H9 (cell line): ENCODE data around the gene ZC3H12C. TPM values are rescaled to one million over a fixed set of nuclear protein-coding genes. Genes with fewer than 3 reads are reported as not detected.

Source experiments
- DNase-seq: peaks from one replicate; pipeline ENCODE4 v3.0.0-alpha.2; 2017
- H2AFZ ChIP-seq: one replicate; pipeline ENCODE4 v1.6.1; 2013; ENCODE audit warnings: mild to moderate bottlenecking, low read length, control low read depth, moderate library complexity
- H2AK5ac ChIP-seq: 2 replicates; pipeline ENCODE4 v1.6.1; 2013; ENCODE audit warnings: low read length, control low read depth, mixed read lengths; ENCODE audit not compliant: insufficient read length
- H2BK120ac ChIP-seq: one replicate; pipeline ENCODE4 v1.6.1; 2013; ENCODE audit warnings: low read depth, mild to moderate bottlenecking, low read length, control low read depth, inconsistent platforms; ENCODE audit not compliant: poor library complexity, severe bottlenecking
- H2BK12ac ChIP-seq: 2 replicates; pipeline ENCODE4 v1.6.1; 2013; ENCODE audit warnings: low read length, control low read depth, mixed read lengths, low read depth; ENCODE audit not compliant: insufficient read length
- H2BK15ac ChIP-seq: 2 replicates; pipeline ENCODE4 v1.6.1; 2013; ENCODE audit warnings: low read depth, low read length, control low read depth
- H2BK20ac ChIP-seq: one replicate; pipeline ENCODE4 v1.6.1; 2013; ENCODE audit warnings: low read depth, mild to moderate bottlenecking, low read length, control low read depth, inconsistent platforms; ENCODE audit not compliant: poor library complexity, severe bottlenecking
- H2BK5ac ChIP-seq: 2 replicates; pipeline ENCODE4 v1.6.1; 2013; ENCODE audit warnings: low read length, control low read depth, mixed read lengths; ENCODE audit not compliant: insufficient read length
- H3K14ac ChIP-seq: 2 replicates; pipeline ENCODE4 v1.6.1; 2013; ENCODE audit warnings: low read length, control low read depth; ENCODE audit not compliant: insufficient read depth
- H3K18ac ChIP-seq: 2 replicates; pipeline ENCODE4 v1.6.1; 2013; ENCODE audit warnings: low read depth, mild to moderate bottlenecking, mixed read lengths, low read length, control low read depth; ENCODE audit not compliant: insufficient read length
- H3K23ac ChIP-seq: 2 replicates; pipeline ENCODE4 v1.6.1; 2013; ENCODE audit warnings: low read length, control low read depth, mixed read lengths, low read depth; ENCODE audit not compliant: insufficient read length
- H3K23me2 ChIP-seq: 2 replicates; pipeline ENCODE4 v1.6.1; 2013; ENCODE audit warnings: low read depth, mild to moderate bottlenecking, mixed read lengths, low read length, control low read depth; ENCODE audit not compliant: insufficient read length, poor library complexity, severe bottlenecking
- H3K27ac ChIP-seq: 2 replicates; pipeline ENCODE4 v1.5.1; 2013; ENCODE audit warnings: low read length, control low read depth, mixed read lengths, low read depth; ENCODE audit not compliant: insufficient read length
- H3K27me3 ChIP-seq: 2 replicates; pipeline ENCODE4 v1.6.1; 2013; ENCODE audit warnings: low read length, control low read depth, inconsistent platforms; ENCODE audit not compliant: insufficient read depth
- H3K4ac ChIP-seq: 2 replicates; pipeline ENCODE4 v1.6.1; 2013; ENCODE audit warnings: low read depth, mild to moderate bottlenecking, control low read depth, inconsistent platforms, low read length, moderate library complexity
- H3K4me1 ChIP-seq: 2 replicates; pipeline ENCODE4 v1.6.1; 2013; ENCODE audit warnings: low read length, control low read depth, inconsistent platforms; ENCODE audit not compliant: insufficient read depth
- H3K4me2 ChIP-seq: 2 replicates; pipeline ENCODE4 v1.6.1; 2013; ENCODE audit warnings: low read length, control low read depth, mixed read lengths; ENCODE audit not compliant: insufficient read length, insufficient read depth
- H3K56ac ChIP-seq: 2 replicates; pipeline ENCODE4 v1.6.1; 2013; ENCODE audit warnings: low read depth, mild to moderate bottlenecking, mixed read lengths, low read length, control low read depth; ENCODE audit not compliant: insufficient read length
- H3K79me1 ChIP-seq: 2 replicates; pipeline ENCODE4 v1.6.1; 2013; ENCODE audit warnings: low read depth, mild to moderate bottlenecking, moderate library complexity, low read length, control low read depth, inconsistent platforms; ENCODE audit not compliant: insufficient read depth, poor library complexity, severe bottlenecking
- H3K79me2 ChIP-seq: 2 replicates; pipeline ENCODE4 v1.6.1; 2013; ENCODE audit warnings: low read length, control low read depth, inconsistent platforms; ENCODE audit not compliant: insufficient read depth
- H3K9ac ChIP-seq: 2 replicates; pipeline ENCODE4 v1.6.1; 2013; ENCODE audit warnings: low read length, control low read depth, mixed read lengths; ENCODE audit not compliant: insufficient read length; ENCODE audit errors: extremely low read depth
- H3K9me3 ChIP-seq: one replicate; pipeline ENCODE4 v1.6.1; 2013; ENCODE audit warnings: low read depth, low read length, inconsistent platforms; ENCODE audit not compliant: control insufficient read depth
- H3T11ph ChIP-seq: one replicate; pipeline ENCODE4 v1.6.1; 2013; ENCODE audit warnings: mild to moderate bottlenecking, low read length, control low read depth, inconsistent platforms
- H4K20me1 ChIP-seq: one replicate; pipeline ENCODE4 v1.6.1; 2013; ENCODE audit not compliant: control insufficient read depth, insufficient read length, insufficient read depth
- H4K5ac ChIP-seq: 2 replicates; pipeline ENCODE4 v1.6.1; 2013; ENCODE audit warnings: low read depth, mild to moderate bottlenecking, mixed read lengths, low read length, control low read depth; ENCODE audit not compliant: insufficient read length
- H4K8ac ChIP-seq: replicated peaks from 2 replicates; pipeline ENCODE4 v1.6.1; 2013; ENCODE audit warnings: low read length, control low read depth, mixed read lengths, low read depth; ENCODE audit not compliant: insufficient read length
- H4K91ac ChIP-seq: 2 replicates; pipeline ENCODE4 v1.6.1; 2013; ENCODE audit warnings: low read depth, mild to moderate bottlenecking, moderate library complexity, mixed read lengths, low read length, control low read depth; ENCODE audit not compliant: insufficient read length
- H3K27ac Mint-ChIP-seq, 3 experiments: 2 replicates in 2 of 3; 3 replicates in 1 of 3; pipeline ENCODE4 v1.8.0; 2020 to 2021; ENCODE audit warnings: mixed read lengths in 3 of 3, mild to moderate bottlenecking in 1 of 3, moderate library complexity in 1 of 3
- H3K27me3 Mint-ChIP-seq: 2 replicates; pipeline ENCODE4 v1.8.0; 2021; ENCODE audit warnings: low read depth, mild to moderate bottlenecking, moderate library complexity, mixed read lengths
- H3K36me3 Mint-ChIP-seq, 3 experiments: 2 replicates in 2 of 3; 3 replicates in 1 of 3; pipeline ENCODE4 v1.8.0; 2020 to 2021; ENCODE audit warnings: low read depth in 3 of 3, mixed read lengths in 3 of 3; ENCODE audit not compliant: insufficient read depth in 1 of 3
- H3K4me1 Mint-ChIP-seq, 2 experiments: 2 replicates each; pipeline ENCODE4 v1.8.0; 2020; ENCODE audit warnings: mixed read lengths in 2 of 2
- H3K4me3 Mint-ChIP-seq, 2 experiments: 2 replicates in 1 of 2; 3 replicates in 1 of 2; pipeline ENCODE4 v1.8.0; 2020 to 2021; ENCODE audit warnings: mild to moderate bottlenecking in 2 of 2, mixed read lengths in 2 of 2, moderate library complexity in 1 of 2
- H3K9me3 Mint-ChIP-seq, 2 experiments: 2 replicates in 1 of 2; 3 replicates in 1 of 2; pipeline ENCODE4 v1.8.0; 2020; ENCODE audit warnings: mild to moderate bottlenecking in 2 of 2, mixed read lengths in 2 of 2, moderate library complexity in 1 of 2
- WGBS: extraction: QIAGEN DNeasy Blood & Tissue Kit; methylation state at CpG from one replicate; pipeline ENCODE4 v1.1.7; 2013; ENCODE audit warnings: missing lambda C conversion rate, low lambda C conversion rate, mixed read lengths; ENCODE audit not compliant: insufficient read length; ENCODE audit errors: extremely low coverage; 5-methylcytosine and 5-hydroxymethylcytosine counted together
- total RNA-seq: library from RNA; stranded (reverse); gene quantifications from 2 replicates; pipeline ENCODE4 v1.2.1, GENCODE V29; 2021
- TF ChIP-seq, protein P1 (sequence below): fragments of 200-600 bp; sonication (generic); conservative IDR thresholded peaks from 3 replicates; pipeline ENCODE4 v1.8.0; 2021; ENCODE audit warnings: antibody characterized with exemption, mild to moderate bottlenecking

The ZC3H12C gene
- total RNA-seq, 1 experiment from 2014 or later, result 4.8 TPM

DNA sequence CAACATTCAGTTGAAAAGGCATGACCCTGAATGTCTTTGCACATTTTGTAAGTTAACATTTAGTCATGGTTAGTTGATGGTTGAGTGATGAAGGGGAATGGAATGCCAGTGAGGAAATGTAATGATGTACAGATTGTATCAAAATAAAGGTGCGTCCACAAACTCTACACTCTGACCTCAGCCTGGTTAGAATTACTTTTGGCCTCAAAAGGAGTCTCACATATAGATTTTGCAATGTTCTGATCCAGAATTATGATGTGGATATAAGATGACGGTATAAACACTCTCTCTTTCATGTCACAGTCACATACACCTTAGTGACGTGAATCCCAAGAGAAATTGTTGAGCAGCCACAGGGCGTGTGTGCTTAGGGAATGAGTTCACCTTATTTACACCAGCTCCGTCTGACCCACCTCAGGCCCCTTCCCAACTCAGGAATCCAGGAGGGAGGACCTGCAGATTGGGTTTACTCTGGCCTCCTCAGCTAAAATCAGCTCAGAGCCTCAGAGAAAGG, 103.1 kb downstream of the ZC3H12C start:
- Histone ChIP-seq H4K20me1 (no peaks in the 10 kb centered on the region), H2BK20ac (no peak overlapping the region), H3K23me2 (no peaks in the 10 kb centered on the region), H3K9me3 (no peaks in the 10 kb centered on the region), H3K56ac (no peak overlapping the region), H2BK5ac (no peak overlapping the region), H2BK15ac (no peak overlapping the region), H3K4ac (no peak overlapping the region), H3K9ac (no peak overlapping the region), H2BK12ac (no peak overlapping the region), H3T11ph (no peak overlapping the region), H3K27ac (no peak overlapping the region), H3K23ac (no peak overlapping the region), H3K4me1 (peaks cover 3% of the 10 kb centered on the region; the same call in 1 of the 2 replicates), H3K18ac (no peak overlapping the region), H3K27me3 (no peaks in the 10 kb centered on the region), H3K79me2 (no peaks in the 10 kb centered on the region), H4K8ac (no peak overlapping the region), H4K91ac (no peak overlapping the region), H3K79me1 (no peaks in the 10 kb centered on the region), H2AFZ (no peak overlapping the region), H2AK5ac (no peak overlapping the region), H2BK120ac (no peak overlapping the region), H4K5ac (no peak overlapping the region), H3K14ac (no peak overlapping the region), H3K4me2 (no peak overlapping the region)
- H3K27ac Mint-ChIP-seq, result peak overlapping the region in 1 of 3 experiments; percentile 78; a peak in 1 of 7 replicates
- WGBS, result no CpG with 5 or more reads among the region's 5 CpGs
- H3K4me3 Mint-ChIP-seq, result no peak overlapping the region
- H3K36me3 Mint-ChIP-seq, result no peaks in the 10 kb centered on the region
- H3K9me3 Mint-ChIP-seq, result peaks cover 0 to 5% of the 10 kb centered on the region in 2 experiments; a peak in 1 of 5 replicates
- TF ChIP-seq, protein P1, sequence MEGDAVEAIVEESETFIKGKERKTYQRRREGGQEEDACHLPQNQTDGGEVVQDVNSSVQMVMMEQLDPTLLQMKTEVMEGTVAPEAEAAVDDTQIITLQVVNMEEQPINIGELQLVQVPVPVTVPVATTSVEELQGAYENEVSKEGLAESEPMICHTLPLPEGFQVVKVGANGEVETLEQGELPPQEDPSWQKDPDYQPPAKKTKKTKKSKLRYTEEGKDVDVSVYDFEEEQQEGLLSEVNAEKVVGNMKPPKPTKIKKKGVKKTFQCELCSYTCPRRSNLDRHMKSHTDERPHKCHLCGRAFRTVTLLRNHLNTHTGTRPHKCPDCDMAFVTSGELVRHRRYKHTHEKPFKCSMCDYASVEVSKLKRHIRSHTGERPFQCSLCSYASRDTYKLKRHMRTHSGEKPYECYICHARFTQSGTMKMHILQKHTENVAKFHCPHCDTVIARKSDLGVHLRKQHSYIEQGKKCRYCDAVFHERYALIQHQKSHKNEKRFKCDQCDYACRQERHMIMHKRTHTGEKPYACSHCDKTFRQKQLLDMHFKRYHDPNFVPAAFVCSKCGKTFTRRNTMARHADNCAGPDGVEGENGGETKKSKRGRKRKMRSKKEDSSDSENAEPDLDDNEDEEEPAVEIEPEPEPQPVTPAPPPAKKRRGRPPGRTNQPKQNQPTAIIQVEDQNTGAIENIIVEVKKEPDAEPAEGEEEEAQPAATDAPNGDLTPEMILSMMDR, result no peak
- DNase-seq, result no peak
- H3K4me1 Mint-ChIP-seq, result peaks cover 18 to 20% of the 10 kb centered on the region in 2 experiments
- H3K27me3 Mint-ChIP-seq, result no peaks in the 10 kb centered on the region
